AG09319 (cell line): Measurements from ENCODE around the gene GLS.
A peak's percentile ranks its signal among the peaks of the same experiment; 100 is the strongest.
"Not testable (repeated sequence)": the region's sequence is repeated elsewhere in the genome, so short reads cannot be mapped to it uniquely, and the experiment has no call there.

Source experiments
- DNase-seq: peaks from one replicate; pipeline ENCODE4 v3.0.0-alpha.2; 2010; ENCODE audit warnings: low read depth; ENCODE audit errors: extremely low read depth
- CTCF ChIP-seq: IDR thresholded peaks from 2 replicates; pipeline ENCODE4 v1.5.1; 2011; ENCODE audit warnings: low read depth, mild to moderate bottlenecking, inconsistent platforms, low read length, moderate library complexity

GLS gene

GRCh38 chr2:190947711-190948251 is 67.2 kb downstream of the GLS start:
- peak; percentile 19 for TF ChIP-seq CTCF
- DNase-seq = peak; percentile 15

GRCh38 chr2:190948671-190949070 is 68.0 kb downstream of the GLS start:
- TF ChIP-seq CTCF = no peak
- DNase-seq = no peak

- TF ChIP-seq CTCF = no peak
These were observed 70.0 kb downstream of the GLS start for GRCh38 chr2:190950566-190950991.

GRCh38 chr2:190953257-190953656 is 72.6 kb downstream of the GLS start:
- no peak for TF ChIP-seq CTCF
- no peak for DNase-seq

More at GRCh38 chr2:190950566-190950991, 70.0 kb downstream of the GLS start:
- no peak for DNase-seq

GRCh38 chr2:190959911-190960788 is 79.5 kb downstream of the GLS start:
- no peak for DNase-seq
- no peak for TF ChIP-seq CTCF

GRCh38 chr2:190961117-190961516 is 80.5 kb downstream of the GLS start:
- DNase-seq = not testable (repeated sequence)

GRCh38 chr2:190961918-190962487 is 81.4 kb downstream of the GLS start:
- no peak for TF ChIP-seq CTCF
- DNase-seq = no peak
